Esophagus muscularis mucosa (tissue), 4 donors: ENCODE data around the gene LARP4B. TPM values are rescaled to one million over a fixed set of nuclear protein-coding genes. Genes with fewer than 3 reads are reported as not detected.

Source experiments
- DNase-seq: peaks from one replicate; pipeline ENCODE4 v3.0.0-alpha.2; 2017; ENCODE audit errors: extremely low spot score
- H3K27ac ChIP-seq, 4 donors: fragments of 200-600 bp; sonication (generic); replicated peaks in 1 of 4; 1 replicate in 3 of 4; 2 replicates in 1 of 4; pipeline ENCODE4 v1.5.1; 2016 to 2019; ENCODE audit warnings: mild to moderate bottlenecking in 1 of 4
- H3K27me3 ChIP-seq, 4 donors: fragments of 200-600 bp; sonication (generic); one replicate each; pipeline versions ENCODE4 v1.5.1 to v1.6.0; 2016 to 2019
- H3K36me3 ChIP-seq, 4 donors: fragments of 200-600 bp; sonication (generic); one replicate each; pipeline ENCODE4 v1.5.1; 2016 to 2019
- H3K4me1 ChIP-seq, 4 donors: fragments of 200-600 bp; sonication (generic); one replicate each; pipeline ENCODE4 v1.5.1; 2016 to 2019
- H3K4me3 ChIP-seq, 4 donors: fragments of 200-600 bp; sonication (generic); 1 replicate in 2 of 4; 2 replicates in 2 of 4; pipeline ENCODE4 v1.5.1; 2016 to 2019; ENCODE audit warnings: mild to moderate bottlenecking in 4 of 4, moderate library complexity in 1 of 4
- H3K9me3 ChIP-seq, 4 donors: fragments of 200-600 bp; sonication (generic); 1 replicate in 3 of 4; 2 replicates in 1 of 4; pipeline ENCODE4 v1.5.1; 2016 to 2019
- EP300 ChIP-seq: sonication (generic); formaldehyde crosslinking; IDR thresholded peaks from one replicate; pipeline ENCODE4 v1.6.1; 2017; ENCODE audit warnings: antibody characterized with exemption
- POLR2A ChIP-seq: fragments of 450-650 bp; IDR thresholded peaks from one replicate; pipeline ENCODE4 v1.6.1; 2017; ENCODE audit warnings: antibody characterized with exemption, moderate library complexity, mild to moderate bottlenecking, low read depth
- POLR2AphosphoS5 ChIP-seq, 2 donors: sonication (generic); formaldehyde crosslinking; IDR thresholded peaks; one replicate each; pipeline ENCODE4 v1.6.1; 2017; ENCODE audit warnings: antibody characterized with exemption in 2 of 2
- WGBS: methylation state at CpG from one replicate; pipeline ENCODE4 v1.1.5; 2018; 5-methylcytosine and 5-hydroxymethylcytosine counted together
- intact Hi-C: fragments of 100-400 bp; cut with DNase I; formaldehyde crosslinking; loops from one replicate; pipeline ENCODE4 v1.15.1; 2023
- total RNA-seq, 4 donors: library from RNA; depleted of rRNA; stranded (reverse); fragments of >200 nt; gene quantifications; one replicate each; pipeline versions ENCODE4 v1.1.0 to v1.2.1, GENCODE V29; 2016
- TF ChIP-seq, protein P1 (sequence below), 3 experiments: fragments of 200-600 bp in 2 of 3; fragments of 450-650 bp in 1 of 3; sonication (generic) in 2 of 3; IDR thresholded peaks; one replicate each; pipeline ENCODE4 v1.5.1; 2017 to 2019; ENCODE audit warnings: antibody characterized with exemption in 3 of 3, mild to moderate bottlenecking in 2 of 3, moderate library complexity in 1 of 3

Gene LARP4B
- total RNA-seq, 4 donors from 2014 or later: 35.6 to 43.1 (median 38.2) TPM

GRCh38 chr10:974785-975074 lies 43.2 kb upstream of the LARP4B start:
- WGBS: 90% methylated on average over 5 of the region's 5 CpGs
- peaks cover 0 to 20% (median 17%) of the 10 kb centered on the region in 4 donors for H3K4me1 ChIP-seq
- intact Hi-C loops: no loop called here
- H3K27ac ChIP-seq: no peak overlapping the region
- peaks cover 0 to 15% (median 13%) of the 10 kb centered on the region in 4 donors for H3K9me3 ChIP-seq
- no peak overlapping the region for H3K4me3 ChIP-seq
- H3K27me3 ChIP-seq: no peaks in the 10 kb centered on the region
- no peaks in the 10 kb centered on the region for H3K36me3 ChIP-seq
- no peak for DNase-seq
- TF ChIP-seq EP300: no peak
- TF ChIP-seq, protein P1, sequence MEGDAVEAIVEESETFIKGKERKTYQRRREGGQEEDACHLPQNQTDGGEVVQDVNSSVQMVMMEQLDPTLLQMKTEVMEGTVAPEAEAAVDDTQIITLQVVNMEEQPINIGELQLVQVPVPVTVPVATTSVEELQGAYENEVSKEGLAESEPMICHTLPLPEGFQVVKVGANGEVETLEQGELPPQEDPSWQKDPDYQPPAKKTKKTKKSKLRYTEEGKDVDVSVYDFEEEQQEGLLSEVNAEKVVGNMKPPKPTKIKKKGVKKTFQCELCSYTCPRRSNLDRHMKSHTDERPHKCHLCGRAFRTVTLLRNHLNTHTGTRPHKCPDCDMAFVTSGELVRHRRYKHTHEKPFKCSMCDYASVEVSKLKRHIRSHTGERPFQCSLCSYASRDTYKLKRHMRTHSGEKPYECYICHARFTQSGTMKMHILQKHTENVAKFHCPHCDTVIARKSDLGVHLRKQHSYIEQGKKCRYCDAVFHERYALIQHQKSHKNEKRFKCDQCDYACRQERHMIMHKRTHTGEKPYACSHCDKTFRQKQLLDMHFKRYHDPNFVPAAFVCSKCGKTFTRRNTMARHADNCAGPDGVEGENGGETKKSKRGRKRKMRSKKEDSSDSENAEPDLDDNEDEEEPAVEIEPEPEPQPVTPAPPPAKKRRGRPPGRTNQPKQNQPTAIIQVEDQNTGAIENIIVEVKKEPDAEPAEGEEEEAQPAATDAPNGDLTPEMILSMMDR (IDR thresholded peaks at IDR 0.05): no peak
- TF ChIP-seq POLR2A: no peak
- no peak for TF ChIP-seq POLR2AphosphoS5 (IDR thresholded peaks at IDR 0.05)

DNA sequence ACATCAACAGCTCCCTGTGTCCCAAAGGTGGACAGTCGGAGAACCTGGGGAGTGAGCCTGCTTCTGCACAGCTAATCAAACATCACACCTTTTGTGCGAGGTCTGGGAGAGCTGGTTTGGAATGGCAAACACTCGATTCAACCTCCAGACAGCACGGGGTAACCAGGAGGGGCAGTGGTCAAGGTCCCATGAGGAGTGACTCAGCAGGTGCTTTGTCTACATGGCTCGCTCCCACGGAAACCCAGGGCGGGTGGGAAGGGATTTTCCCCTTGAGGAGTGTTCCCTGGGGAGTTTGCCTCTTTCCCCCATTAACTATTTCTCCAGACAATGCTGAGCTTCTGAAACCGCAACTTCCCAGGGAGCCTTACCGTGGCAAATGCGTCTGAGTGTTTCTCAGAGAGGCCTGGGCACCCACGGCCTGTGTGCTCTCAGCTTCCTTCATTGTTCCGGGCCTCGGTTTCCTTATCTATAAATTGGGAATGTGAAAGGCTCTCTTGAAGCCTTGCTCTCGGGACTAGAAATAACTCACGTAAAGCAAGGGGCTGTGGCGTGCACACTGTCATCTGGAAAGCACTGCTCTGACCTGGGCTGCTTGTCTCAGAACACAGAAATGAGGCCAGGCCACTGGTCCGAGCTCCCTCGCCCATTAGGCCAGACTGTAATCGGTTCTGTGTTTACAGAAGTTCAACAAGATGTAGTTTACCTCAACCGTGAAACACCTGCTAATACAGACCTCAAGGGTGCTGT lies 42.7 kb upstream of the LARP4B start:
- 76% methylated on average over 20 of the region's 20 CpGs for WGBS
- Histone ChIP-seq H3K4me1 (peaks cover 0 to 21% (median 19%) of the 10 kb centered on the region in 4 donors), H3K9me3 (peaks cover 0 to 10% (median 9%) of the 10 kb centered on the region in 4 donors), H3K27ac (no peak overlapping the region), H3K36me3 (no peaks in the 10 kb centered on the region), H3K4me3 (no peak overlapping the region), H3K27me3 (no peaks in the 10 kb centered on the region)
- intact Hi-C loops: no loop called here
- DNase-seq: no peak
- TF ChIP-seq, protein P1 (IDR thresholded peaks at IDR 0.05): no peak
- no peak for TF ChIP-seq POLR2A
- TF ChIP-seq EP300: no peak
- no peak for TF ChIP-seq POLR2AphosphoS5 (IDR thresholded peaks at IDR 0.05)

DNA sequence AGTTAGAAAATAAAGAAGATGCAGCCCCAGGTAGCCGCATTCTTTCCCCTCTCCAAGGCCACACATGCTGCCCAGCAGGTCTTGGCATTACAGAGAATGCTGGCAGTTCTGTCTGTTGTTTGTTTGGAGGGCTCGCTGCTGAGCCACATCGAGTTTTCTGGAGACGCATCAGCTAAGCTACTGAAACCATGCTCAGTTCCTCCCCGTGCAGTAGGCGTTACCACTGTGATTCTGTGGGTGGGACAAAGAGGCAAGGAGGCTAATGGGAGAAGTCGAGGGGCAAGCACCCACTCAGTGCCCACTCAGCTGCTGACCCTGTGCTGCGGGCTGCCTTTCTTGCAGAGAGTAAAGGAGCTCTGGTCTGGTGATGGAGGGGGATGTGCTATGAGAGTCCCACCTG lies 41.3 kb upstream of the LARP4B start:
- no peak for DNase-seq
- 90% methylated on average over 8 of the region's 8 CpGs for WGBS
- H3K9me3 ChIP-seq: no peaks in the 10 kb centered on the region
- H3K27me3 ChIP-seq: no peaks in the 10 kb centered on the region
- H3K4me1 ChIP-seq: peaks cover 0 to 21% (median 19%) of the 10 kb centered on the region in 4 donors
- H3K27ac ChIP-seq: no peak overlapping the region
- H3K36me3 ChIP-seq: no peaks in the 10 kb centered on the region
- intact Hi-C loops: no loop called here
- TF ChIP-seq POLR2A (no peak), EP300 (no peak), POLR2AphosphoS5 (IDR thresholded peaks at IDR 0.05) (no peak)
- TF ChIP-seq, protein P1 (IDR thresholded peaks at IDR 0.05): no peak
- no peak overlapping the region for H3K4me3 ChIP-seq

DNA sequence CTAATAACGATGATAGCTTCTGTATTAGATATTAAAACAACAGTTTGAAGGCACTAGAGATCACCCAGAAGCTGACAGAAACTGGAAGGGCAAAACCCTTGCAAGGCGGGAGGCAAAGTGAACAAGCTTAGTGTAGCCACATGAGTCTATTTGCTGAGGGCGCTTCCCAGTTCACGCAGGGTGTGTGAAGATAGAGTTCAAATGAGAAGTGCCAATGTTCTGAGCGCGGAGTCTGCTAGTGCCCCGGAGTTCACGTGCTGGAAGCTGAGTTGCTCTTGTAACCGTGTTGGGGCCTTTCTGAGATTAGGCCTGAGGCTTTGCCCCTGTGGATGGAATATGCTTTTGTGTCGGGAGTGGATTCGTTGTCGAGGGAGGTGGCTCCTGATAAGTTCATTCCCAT lies 40.1 kb upstream of the LARP4B start:
- no peaks in the 10 kb centered on the region for H3K27me3 ChIP-seq
- no peak overlapping the region for H3K4me3 ChIP-seq
- 82% methylated on average over 12 of the region's 12 CpGs for WGBS
- peak overlapping the region in 1 of 4 donors; percentile 36 for H3K27ac ChIP-seq
- no peak for DNase-seq
- H3K4me1 ChIP-seq: peaks cover 0 to 21% (median 19%) of the 10 kb centered on the region in 4 donors
- H3K36me3 ChIP-seq: no peaks in the 10 kb centered on the region
- H3K9me3 ChIP-seq: no peaks in the 10 kb centered on the region
- intact Hi-C loops: no loop called here
- TF ChIP-seq, protein P1 (IDR thresholded peaks at IDR 0.05): no peak
- TF ChIP-seq EP300 (no peak), POLR2AphosphoS5 (IDR thresholded peaks at IDR 0.05) (no peak), POLR2A (no peak)

DNA sequence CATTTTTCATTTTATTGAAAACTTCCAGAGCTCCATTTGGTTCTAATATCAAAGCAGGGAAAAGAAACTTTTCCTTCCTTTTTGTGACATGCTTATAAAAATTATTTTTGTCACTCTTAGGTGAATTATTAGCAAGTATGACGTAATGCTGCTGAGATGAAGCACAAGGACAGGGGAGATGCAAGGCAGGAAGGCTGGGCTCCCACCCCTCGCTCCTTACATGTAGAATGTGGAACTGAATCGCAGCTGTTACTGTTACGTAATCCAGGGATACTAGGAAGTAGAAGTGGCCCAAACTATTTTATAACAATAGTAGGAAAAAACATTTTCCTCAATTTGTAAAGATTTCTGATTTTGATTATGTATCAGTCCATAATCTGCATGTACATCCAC lies 39.6 kb upstream of the LARP4B start:
- peak overlapping the region; percentile 36 to 70 (median 50) for H3K27ac ChIP-seq
- H3K9me3 ChIP-seq: no peaks in the 10 kb centered on the region
- intact Hi-C loops: no loop called here
- WGBS: 42% methylated on average over 4 of the region's 4 CpGs
- H3K27me3 ChIP-seq: no peaks in the 10 kb centered on the region
- TF ChIP-seq, protein P1 (IDR thresholded peaks at IDR 0.05): no peak
- TF ChIP-seq EP300: no peak
- no peak for TF ChIP-seq POLR2AphosphoS5 (IDR thresholded peaks at IDR 0.05)
- TF ChIP-seq POLR2A: no peak
- no peaks in the 10 kb centered on the region for H3K36me3 ChIP-seq
- DNase-seq: no peak
- peaks cover 0 to 21% (median 19%) of the 10 kb centered on the region in 4 donors for H3K4me1 ChIP-seq
- peak overlapping the region in 2 of 4 donors; percentile 8 to 9 for H3K4me3 ChIP-seq
